ENCODE results near the gene RAB3A. TPM values are rescaled to one million over a fixed set of nuclear protein-coding genes. Genes with fewer than 3 reads are reported as not detected.

The RAB3A gene
- polyA plus RNA-seq, 1 experiment, result 2.8 TPM

GRCh38 chr19:18152817-18153555, 50.9 kb downstream of the RAB3A start, which contains the start of gene PIK3R2:
PIK3R2 (plus strand) TSS chr19:18153163; CDS start chr19:18155880, 2,717 bp downstream.
- TF ChIP-seq CTCF (IDR thresholded peaks at IDR 0.05; ENCODE audit: low read depth, low read length), result no peak
- POLR2A ChIA-PET, result interaction anchor here (0.5 to 1.0 kb wide), 2 partner anchors 29 to 51 kb away, joined by 3 to 5 read pairs; partner anchors contain the start of gene RAB3A
- H3K27me3 ChIP-seq (ENCODE audit: control insufficient read depth, insufficient read depth, low read length), result no peaks in the 10 kb centered on the region
- H3K9me3 ChIP-seq (ENCODE audit: control insufficient read depth, insufficient read depth, low read length), result no peaks in the 10 kb centered on the region; the same call in 1 of the 2 replicates
- peak within 1 kb of the TSS; percentile 94 for H3K27ac ChIP-seq (ENCODE audit: low read depth, low read length)
- peak within 1 kb of the TSS; percentile 89 for H3K4me3 ChIP-seq (ENCODE audit: low read depth, low read length)
- CTCF ChIA-PET, result interaction anchor here (0.8 to 2.6 kb wide), 4 partner anchors 8 to 145 kb away, joined by 7 to 20 read pairs (median 9); partner anchors contain the start of gene ARRDC2
- DNase-seq (ENCODE audit: low read depth, low spot score), result peak; percentile 97

GRCh38 chr19:18152442-18152816, 51.4 kb downstream of the RAB3A start:
- no peaks in the 10 kb centered on the region for H3K27me3 ChIP-seq (ENCODE audit: control insufficient read depth, insufficient read depth, low read length)
- peak overlapping the region; percentile 69 for H3K4me3 ChIP-seq (ENCODE audit: low read depth, low read length)
- no peaks in the 10 kb centered on the region; the same call in 1 of the 2 replicates for H3K9me3 ChIP-seq (ENCODE audit: control insufficient read depth, insufficient read depth, low read length)
- H3K27ac ChIP-seq (ENCODE audit: low read depth, low read length), result peak overlapping the region; percentile 94
- peak; percentile 95 for DNase-seq (ENCODE audit: low read depth, low spot score)
- peak; percentile 69 for TF ChIP-seq CTCF (IDR thresholded peaks at IDR 0.05; ENCODE audit: low read depth, low read length)
- CTCF ChIA-PET, result interaction anchor here (0.8 to 2.6 kb wide), 6 partner anchors 9 to 145 kb away, joined by 7 to 20 read pairs (median 9); partner anchors contain the start of gene ARRDC2
- POLR2A ChIA-PET, result interaction anchor here (0.5 to 1.0 kb wide), 6 partner anchors 29 to 128 kb away, joined by 3 to 6 read pairs (median 4); partner anchors contain the start of genes MPV17L2 and RAB3A

GRCh38 chr19:18150776-18151624, 52.8 kb downstream of the RAB3A start:
- no peak for DNase-seq (ENCODE audit: low read depth, low spot score)
- ChIA-PET POLR2A (interaction anchor here (1.0 kb wide), 1 partner anchor 42 kb away, joined by 4 read pairs; the partner anchor contains the start of gene MPV17L2), CTCF (interaction anchor here (1.0 to 2.6 kb wide), 7 partner anchors 9 to 143 kb away, joined by 3 to 20 read pairs (median 7); partner anchors contain the start of gene ARRDC2)
- no peaks in the 10 kb centered on the region for H3K27me3 ChIP-seq (ENCODE audit: control insufficient read depth, insufficient read depth, low read length)
- no peak overlapping the region for H3K4me3 ChIP-seq (ENCODE audit: low read depth, low read length)
- TF ChIP-seq CTCF (IDR thresholded peaks at IDR 0.05; ENCODE audit: low read depth, low read length), result no peak
- H3K27ac ChIP-seq (ENCODE audit: low read depth, low read length), result peak overlapping the region; percentile 94
- H3K9me3 ChIP-seq (ENCODE audit: control insufficient read depth, insufficient read depth, low read length), result no peaks in the 10 kb centered on the region; the same call in 1 of the 2 replicates

- CTCF ChIA-PET, result interaction anchor here (1.0 kb wide), 1 partner anchor 12 kb away, joined by 4 read pairs; no protein-coding TSS in a partner anchor
- POLR2A ChIA-PET, result interaction anchor here (1.1 kb wide), 1 partner anchor 75 kb away, joined by 3 read pairs; no protein-coding TSS in a partner anchor
- Histone ChIP-seq H3K4me3 (ENCODE audit: low read depth, low read length) (no peak overlapping the region), H3K9me3 (ENCODE audit: control insufficient read depth, insufficient read depth, low read length) (no peaks in the 10 kb centered on the region; the same call in 1 of the 2 replicates), H3K27ac (ENCODE audit: low read depth, low read length) (no peak overlapping the region), H3K27me3 (ENCODE audit: control insufficient read depth, insufficient read depth, low read length) (no peaks in the 10 kb centered on the region)
- TF ChIP-seq CTCF (IDR thresholded peaks at IDR 0.05; ENCODE audit: low read depth, low read length), result no peak
- no peak for DNase-seq (ENCODE audit: low read depth, low spot score)
These were observed 54.3 kb downstream of the RAB3A start for GRCh38 chr19:18149596-18149975.

All from AG04450 (cell line).